GM19238 (cell line): ENCODE data around the gene VIPR2.
"Not testable (repeated sequence)": the region's sequence is repeated elsewhere in the genome, so short reads cannot be mapped to it uniquely, and the experiment has no call there.

Experiments used
- DNase-seq: peaks from one replicate; pipeline ENCODE4 v3.0.0; 2011; ENCODE audit warnings: low spot score; ENCODE audit not compliant: insufficient read length

VIPR2 gene

GRCh38 chr7:158995514-158995913, 149.2 kb downstream of the VIPR2 start:
- no peak for DNase-seq

- no peak for DNase-seq
Measured at GRCh38 chr7:158994687-158995086, 150.0 kb downstream of the VIPR2 start.

DNA sequence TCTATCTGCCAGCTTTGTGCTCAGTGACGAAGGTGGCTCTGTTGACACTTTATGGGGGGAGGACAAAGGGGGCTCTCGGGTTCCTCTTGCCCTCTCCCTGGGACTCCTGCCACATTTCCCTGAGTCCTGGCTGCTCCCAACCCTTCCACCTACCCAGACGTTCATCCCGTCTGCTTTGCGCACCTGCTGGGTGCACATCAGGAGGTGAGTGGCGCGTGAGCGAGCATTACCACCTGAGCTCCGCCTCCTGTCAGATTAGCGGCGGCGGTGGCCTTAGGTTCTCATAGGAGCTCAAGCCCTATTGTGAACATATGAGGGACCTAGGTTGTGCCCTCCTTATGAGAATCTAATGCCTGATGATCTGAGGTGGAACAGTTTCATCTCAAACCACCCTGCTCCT, 151.1 kb downstream of the VIPR2 start:
- no peak for DNase-seq

DNA sequence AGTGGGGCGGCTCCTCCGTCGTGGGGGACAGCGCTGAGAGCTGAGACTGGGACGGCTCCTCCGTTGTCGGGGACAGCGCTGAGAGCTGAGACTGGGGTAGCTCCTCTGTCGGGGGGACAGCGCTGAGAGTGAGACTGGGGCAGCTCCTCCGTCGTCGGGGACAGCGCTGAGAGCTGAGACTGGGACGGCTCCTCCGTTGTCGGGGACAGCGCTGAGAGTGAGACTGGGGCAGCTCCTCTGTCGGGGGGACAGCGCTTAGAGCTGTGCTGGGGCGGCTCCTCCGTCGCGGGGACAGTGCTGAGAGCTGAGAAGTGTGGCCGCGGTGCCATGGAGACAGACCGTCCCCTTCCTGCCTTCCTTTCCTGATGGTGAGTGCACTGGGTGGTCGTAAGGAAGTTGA, 151.9 kb downstream of the VIPR2 start:
- no peak for DNase-seq

GRCh38 chr7:158991824-158992621, 152.6 kb downstream of the VIPR2 start:
- DNase-seq: no peak

GRCh38 chr7:158988996-158989395, 155.7 kb downstream of the VIPR2 start:
- no peak for DNase-seq

DNA sequence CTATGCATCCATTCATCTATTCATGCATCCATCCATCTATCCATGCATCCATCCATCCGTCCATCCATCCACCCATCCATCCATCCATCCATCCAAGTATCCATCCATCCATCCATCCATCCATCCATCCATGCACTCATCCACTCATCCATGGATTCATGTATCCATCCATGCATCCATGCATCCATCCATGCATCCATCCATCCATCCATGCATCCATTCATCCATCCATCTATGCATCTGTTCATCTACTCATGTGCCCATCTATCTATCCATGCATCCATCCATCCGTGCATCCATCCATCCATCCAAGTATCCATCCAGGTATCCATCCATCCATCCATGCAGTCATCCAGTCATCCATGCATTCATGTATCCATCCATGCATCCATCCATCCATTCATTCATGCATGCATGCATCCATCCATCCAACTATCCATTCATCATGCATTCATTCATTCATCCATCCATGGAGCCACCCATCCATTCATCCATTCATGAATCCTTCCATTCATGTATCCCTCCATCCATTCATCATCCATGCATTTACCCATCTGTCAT, 156.3 kb downstream of the VIPR2 start:
- DNase-seq: no peak

DNA sequence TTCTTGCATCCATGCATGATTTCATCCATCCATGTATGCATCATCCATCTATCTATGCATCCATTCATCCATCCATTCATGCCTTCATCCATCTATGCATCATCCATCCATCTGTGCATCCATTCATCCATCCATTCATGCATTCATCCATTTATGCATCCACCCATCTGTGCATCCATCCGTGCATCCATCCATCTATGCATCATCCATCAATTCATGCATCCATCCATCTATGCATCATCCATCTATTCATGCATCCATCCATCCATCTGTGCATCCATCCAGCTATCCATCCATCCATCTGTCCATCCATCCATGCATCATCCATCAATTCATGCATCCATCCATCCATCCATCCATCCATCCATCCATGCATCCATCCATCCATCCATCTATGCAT, 157.0 kb downstream of the VIPR2 start:
- DNase-seq: no peak

GRCh38 chr7:158985583-158985982, 159.1 kb downstream of the VIPR2 start:
- DNase-seq: no peak

DNA sequence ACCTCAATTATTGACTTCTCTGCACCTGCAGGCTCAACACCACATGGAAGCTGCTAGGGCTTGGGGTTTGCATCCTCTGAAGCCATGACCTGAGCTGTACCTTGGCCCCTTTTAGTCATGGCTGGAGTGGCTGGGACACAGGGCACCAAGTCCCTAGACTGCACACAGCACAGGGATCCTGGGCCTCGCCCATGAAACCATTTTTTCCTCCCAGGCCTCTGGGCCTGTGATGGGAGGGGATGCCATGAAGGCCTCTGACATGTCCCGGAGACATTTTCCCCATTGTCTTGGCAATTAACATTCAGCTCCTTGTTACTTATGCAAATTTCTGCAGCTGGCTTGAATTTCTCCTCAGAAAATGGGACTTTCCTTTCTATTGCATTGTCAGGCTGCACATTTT, 160.7 kb downstream of the VIPR2 start:
- not testable (repeated sequence) for DNase-seq

- not testable (repeated sequence) for DNase-seq
Measured at GRCh38 chr7:158982080-158982479, 162.6 kb downstream of the VIPR2 start.

GRCh38 chr7:158979635-158980351, 164.9 kb downstream of the VIPR2 start:
- no peak for DNase-seq

DNA sequence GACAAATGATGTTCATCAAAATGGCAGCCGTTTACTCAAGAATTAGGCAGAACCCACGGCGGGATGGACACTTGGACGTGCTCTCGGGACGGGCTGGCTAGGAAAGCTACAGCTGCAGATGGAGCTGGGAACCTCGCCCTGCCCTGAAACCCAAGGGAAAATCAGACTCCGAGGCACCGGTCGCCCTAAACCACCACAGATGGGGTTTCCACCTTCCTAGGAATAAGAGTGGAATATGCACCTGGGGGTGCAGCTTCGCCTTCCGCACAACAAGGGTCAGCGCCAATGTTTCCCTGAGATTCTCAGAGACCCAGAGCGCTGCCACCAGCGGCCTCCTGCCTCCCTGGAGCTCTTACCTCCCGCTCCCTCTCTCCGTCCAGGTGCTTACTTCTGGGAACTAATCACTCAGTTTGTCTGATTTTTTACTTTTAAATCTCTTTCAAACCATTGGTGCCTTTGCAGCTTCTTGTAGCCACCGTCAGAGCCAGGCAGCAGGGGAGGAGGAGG, 165.6 kb downstream of the VIPR2 start:
- no peak for DNase-seq
